Stimulated activated CD4-positive, alpha-beta T cell treated with anti-CD3 and anti-CD28 coated beads, Interleukin-4, amount 100 ng/mL, for 48 hours (primary cell): ENCODE data around the gene ANKH.

Experiments
- DNase-seq, 2 donors: peaks; one replicate each; pipeline ENCODE4 v3.0.0-alpha.2; 2020; ENCODE audit warnings: low read depth in 2 of 2

Gene ANKH

GRCh38 chr5:14713476-14714390, 157.8 kb downstream of the ANKH start:
- DNase-seq, result no peak

GRCh38 chr5:14712666-14713065, 158.9 kb downstream of the ANKH start:
- no peak for DNase-seq

GRCh38 chr5:14712131-14712530, 159.4 kb downstream of the ANKH start:
- DNase-seq, result no peak

GRCh38 chr5:14710313-14710994, 161.1 kb downstream of the ANKH start:
- no peak for DNase-seq

- no peak for DNase-seq
Measured at GRCh38 chr5:14708551-14708950, 163.0 kb downstream of the ANKH start.

GRCh38 chr5:14707811-14708390, 163.7 kb downstream of the ANKH start:
- DNase-seq, result no peak

- no peak for DNase-seq
Measured at GRCh38 chr5:14706615-14707021, 165.0 kb downstream of the ANKH start.

GRCh38 chr5:14705556-14705955, 166.0 kb downstream of the ANKH start:
- no peak for DNase-seq

GRCh38 chr5:14702238-14702839, 169.2 kb downstream of the ANKH start:
- DNase-seq, result no peak

- no peak for DNase-seq
Measured at GRCh38 chr5:14701556-14701955, 170.0 kb downstream of the ANKH start.

GRCh38 chr5:14700478-14701436, 170.8 kb downstream of the ANKH start:
- DNase-seq, result no peak

GRCh38 chr5:14699807-14700400, 171.7 kb downstream of the ANKH start:
- no peak for DNase-seq

GRCh38 chr5:14699159-14699558, 172.4 kb downstream of the ANKH start:
- no peak for DNase-seq

- DNase-seq, result no peak
Measured at GRCh38 chr5:14698495-14698894, 173.1 kb downstream of the ANKH start.

- DNase-seq, result no peak
Measured at GRCh38 chr5:14696851-14697250, 174.7 kb downstream of the ANKH start.

GRCh38 chr5:14696057-14696456, 175.5 kb downstream of the ANKH start:
- no peak for DNase-seq

- DNase-seq, result no peak
Measured at GRCh38 chr5:14695152-14695551, 176.4 kb downstream of the ANKH start.

GRCh38 chr5:14693070-14693469, 178.5 kb downstream of the ANKH start:
- DNase-seq, result no peak

GRCh38 chr5:14687023-14687665, 184.4 kb downstream of the ANKH start:
- no peak for DNase-seq

- DNase-seq, result no peak
Measured at GRCh38 chr5:14686517-14686916, 185.1 kb downstream of the ANKH start.
